HEK293 (cell line): ENCODE data around the gene CHSY1.

Experiments
- CTCF ChIP-seq: fragments of 450-650 bp; formaldehyde crosslinking; IDR thresholded peaks from 2 replicates; pipeline ENCODE4 v1.5.1; 2016; ENCODE audit warnings: missing biosample characterization, missing genetic modification characterization
- RBAK ChIP-seq: fragments of 450-650 bp; formaldehyde crosslinking; IDR thresholded peaks from 2 replicates; pipeline ENCODE4 v1.5.1; 2016; ENCODE audit warnings: missing biosample characterization, missing genetic modification characterization
- TRIM28 ChIP-seq: IDR thresholded peaks from 2 replicates; pipeline ENCODE4 v1.6.1; 2011; ENCODE audit warnings: low read length, control low read depth, borderline replicate concordance
- YY1 ChIP-seq: fragments of 450-650 bp; formaldehyde crosslinking; IDR thresholded peaks from 2 replicates; pipeline ENCODE4 v1.5.1; 2018; ENCODE audit warnings: missing biosample characterization, missing genetic modification characterization
- ZNF121 ChIP-seq: fragments of 450-650 bp; formaldehyde crosslinking; IDR thresholded peaks from 2 replicates; pipeline ENCODE4 v1.5.1; 2016; ENCODE audit warnings: missing biosample characterization, missing genetic modification characterization
- ZNF175 ChIP-seq: fragments of 450-650 bp; formaldehyde crosslinking; IDR thresholded peaks from 2 replicates; pipeline ENCODE4 v1.5.1; 2016; ENCODE audit warnings: missing biosample characterization, missing genetic modification characterization
- ZNF24 ChIP-seq: fragments of 450-650 bp; formaldehyde crosslinking; IDR thresholded peaks from 2 replicates; pipeline ENCODE4 v1.5.1; 2016; ENCODE audit warnings: missing biosample characterization, missing genetic modification characterization
- ZNF274 ChIP-seq, 2 experiments: fragments of 200-500 bp in 1 of 2; fragments of 450-650 bp in 1 of 2; sonication (Bioruptor generic) in 1 of 2; formaldehyde crosslinking in 1 of 2; IDR thresholded peaks; 2 replicates each; pipeline versions ENCODE4 v1.5.1 to v1.6.1; 2014 to 2016; ENCODE audit warnings: borderline replicate concordance in 1 of 2, inconsistent platforms in 1 of 2, low read length in 1 of 2, missing biosample characterization in 1 of 2, missing genetic modification characterization in 1 of 2
- ZNF626 ChIP-seq: fragments of 450-650 bp; sonication (Bioruptor Pico); formaldehyde crosslinking; IDR thresholded peaks from 2 replicates; pipeline ENCODE4 v1.5.1; 2018; ENCODE audit warnings: missing biosample characterization, missing genetic modification characterization, inconsistent platforms
- ZNF830 ChIP-seq: fragments of 450-650 bp; IDR thresholded peaks from 2 replicates; pipeline ENCODE4 v1.5.0; 2018; ENCODE audit warnings: missing biosample characterization, missing genetic modification characterization, low read depth, mild to moderate bottlenecking, moderate library complexity

- TF ChIP-seq RBAK (tag by site-specific recombination), result no peak
- TF ChIP-seq TRIM28, result no peak
- TF ChIP-seq YY1 (tag by site-specific recombination), result no peak
- no peak for TF ChIP-seq CTCF (tag by site-specific recombination)
- TF ChIP-seq ZNF274 (IDR thresholded peaks at IDR 0.05; ENCODE audit: low read length), result no peak
- TF ChIP-seq ZNF274 (tag by site-specific recombination; IDR thresholded peaks at IDR 0.05; ENCODE audit: borderline replicate concordance), result no peak
- no peak for TF ChIP-seq ZNF175 (tag by site-specific recombination)
- TF ChIP-seq ZNF626 (tag by site-specific recombination), result no peak
- no peak for TF ChIP-seq ZNF121 (tag by site-specific recombination)
- no peak for TF ChIP-seq ZNF24
- no peak for TF ChIP-seq ZNF830
Measured at GRCh38 chr15:101280007-101280406, 28.2 kb upstream of the CHSY1 start.
